ENCODE results near the gene FAM240B. TPM values are rescaled to one million over a fixed set of nuclear protein-coding genes. Genes with fewer than 3 reads are reported as not detected.

The FAM240B gene
- polyA plus RNA-seq, 3 donors: not detected

DNA sequence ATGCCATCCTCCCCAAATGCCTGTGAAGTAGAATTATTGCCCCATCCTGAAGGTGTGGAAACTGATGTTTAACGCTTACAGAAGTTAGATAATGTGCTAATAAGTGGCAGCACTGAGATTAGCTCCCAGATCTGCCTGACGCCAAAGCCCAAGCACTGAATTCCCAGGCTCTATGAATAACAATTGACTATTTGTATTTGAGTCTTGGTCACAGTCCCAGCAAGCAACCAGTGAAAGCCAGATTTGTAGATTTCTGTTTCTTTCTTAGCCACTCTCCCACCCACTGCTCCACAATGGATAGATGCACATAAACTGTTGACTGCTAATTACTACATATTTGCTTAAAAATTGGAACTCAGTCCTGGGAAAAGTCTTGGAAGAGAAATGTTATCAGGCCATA is 34.4 kb downstream of the FAM240B start:
- Histone ChIP-seq H3K27me3 (ENCODE audit: control insufficient read depth in 2 of 2, insufficient read depth in 2 of 2, low read length in 2 of 2) (no peaks in the 10 kb centered on the region), H3K4me2 (replicated peaks; ENCODE audit: extremely low read depth, low read length, poor library complexity, severe bottlenecking) (no peak overlapping the region), H3K79me2 (ENCODE audit: insufficient read depth, low read length) (no peaks in the 10 kb centered on the region), H3K9me3 (replicated peaks in 1 of 2; ENCODE audit: control insufficient read depth in 1 of 2, insufficient read depth in 1 of 2, low read length in 2 of 2) (no peaks in the 10 kb centered on the region), H3K27ac (ENCODE audit: low read depth in 1 of 2, low read length in 2 of 2) (no peak overlapping the region), H4K20me1 (ENCODE audit: insufficient read depth, low read length) (no peaks in the 10 kb centered on the region), H3K4me3 (replicated peaks in 1 of 3; ENCODE audit: low read depth in 2 of 3, low read length in 3 of 3) (no peak overlapping the region), H3K9ac (ENCODE audit: insufficient read depth, low read length, poor library complexity, severe bottlenecking) (no peak overlapping the region), H3K36me3 (replicated peaks in 1 of 2; ENCODE audit: control insufficient read depth in 1 of 2, insufficient read depth in 2 of 2, low read length in 2 of 2) (no peaks in the 10 kb centered on the region), H3K4me1 (ENCODE audit: control insufficient read depth in 1 of 2, insufficient read depth in 2 of 2, low read length in 2 of 2) (no peaks in the 10 kb centered on the region), H2AFZ (ENCODE audit: insufficient read depth, low read depth, low read length, poor library complexity, severe bottlenecking) (no peak overlapping the region)
- Mint-ChIP-seq H3K4me1 (peaks cover 13% of the 10 kb centered on the region), H3K9me3 (peaks cover 0 to 2% (median 0%) of the 10 kb centered on the region in 7 donors), H3K36me3 (no peaks in the 10 kb centered on the region), H3K27me3 (ENCODE audit: low read depth in 3 of 3) (peaks cover 6 to 25% (median 8%) of the 10 kb centered on the region in 3 donors), H3K4me3 (no peak overlapping the region), H3K27ac (no peak overlapping the region)
- DNase-seq: no peak
- 93% methylated on average over 2 of the region's 2 CpGs for WGBS (ENCODE audit: insufficient coverage)
- intact Hi-C loops (cut with micrococcal nuclease): no loop called here
- TF ChIP-seq, protein P1, sequence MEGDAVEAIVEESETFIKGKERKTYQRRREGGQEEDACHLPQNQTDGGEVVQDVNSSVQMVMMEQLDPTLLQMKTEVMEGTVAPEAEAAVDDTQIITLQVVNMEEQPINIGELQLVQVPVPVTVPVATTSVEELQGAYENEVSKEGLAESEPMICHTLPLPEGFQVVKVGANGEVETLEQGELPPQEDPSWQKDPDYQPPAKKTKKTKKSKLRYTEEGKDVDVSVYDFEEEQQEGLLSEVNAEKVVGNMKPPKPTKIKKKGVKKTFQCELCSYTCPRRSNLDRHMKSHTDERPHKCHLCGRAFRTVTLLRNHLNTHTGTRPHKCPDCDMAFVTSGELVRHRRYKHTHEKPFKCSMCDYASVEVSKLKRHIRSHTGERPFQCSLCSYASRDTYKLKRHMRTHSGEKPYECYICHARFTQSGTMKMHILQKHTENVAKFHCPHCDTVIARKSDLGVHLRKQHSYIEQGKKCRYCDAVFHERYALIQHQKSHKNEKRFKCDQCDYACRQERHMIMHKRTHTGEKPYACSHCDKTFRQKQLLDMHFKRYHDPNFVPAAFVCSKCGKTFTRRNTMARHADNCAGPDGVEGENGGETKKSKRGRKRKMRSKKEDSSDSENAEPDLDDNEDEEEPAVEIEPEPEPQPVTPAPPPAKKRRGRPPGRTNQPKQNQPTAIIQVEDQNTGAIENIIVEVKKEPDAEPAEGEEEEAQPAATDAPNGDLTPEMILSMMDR (IDR thresholded peaks at IDR 0.05): no peak

DNA sequence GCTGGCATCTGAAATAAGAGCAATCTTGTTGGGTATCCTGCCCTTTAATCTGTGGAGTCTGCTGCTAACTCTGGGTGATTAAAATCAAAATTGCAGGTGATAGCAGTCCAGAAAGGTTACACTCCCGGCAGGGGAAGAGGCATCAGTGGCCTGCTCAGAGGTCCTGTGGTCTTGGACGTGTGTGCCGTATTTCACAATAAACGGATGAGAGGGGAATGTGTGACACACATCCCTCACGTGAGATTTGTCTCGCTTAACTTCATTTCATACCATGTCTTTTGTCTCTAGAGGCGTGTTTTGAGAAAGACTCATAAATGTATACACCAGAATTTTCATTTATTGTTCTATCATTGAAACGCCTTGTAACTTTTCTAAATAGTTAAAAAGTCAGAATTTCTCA is 36.6 kb downstream of the FAM240B start:
- H3K4me2 ChIP-seq (replicated peaks; ENCODE audit: extremely low read depth, low read length, poor library complexity, severe bottlenecking): no peak overlapping the region
- Mint-ChIP-seq H3K36me3 (no peaks in the 10 kb centered on the region), H3K4me3 (no peak overlapping the region), H3K27ac (no peak overlapping the region), H3K27me3 (ENCODE audit: low read depth in 3 of 3) (peaks cover 0 to 15% (median 9%) of the 10 kb centered on the region in 3 donors), H3K4me1 (peaks cover 13% of the 10 kb centered on the region), H3K9me3 (peaks cover 0 to 6% (median 0%) of the 10 kb centered on the region in 7 donors)
- H4K20me1 ChIP-seq (ENCODE audit: insufficient read depth, low read length): no peaks in the 10 kb centered on the region
- TF ChIP-seq, protein P1 (IDR thresholded peaks at IDR 0.05): no peak
- WGBS (ENCODE audit: insufficient coverage): 78% methylated on average over 1 of the region's 8 CpGs
- intact Hi-C loops (cut with micrococcal nuclease): no loop called here
- H3K9ac ChIP-seq (ENCODE audit: insufficient read depth, low read length, poor library complexity, severe bottlenecking): no peak overlapping the region
- no peak overlapping the region for H2AFZ ChIP-seq (ENCODE audit: insufficient read depth, low read depth, low read length, poor library complexity, severe bottlenecking)
- H3K4me1 ChIP-seq (ENCODE audit: control insufficient read depth in 1 of 2, insufficient read depth in 2 of 2, low read length in 2 of 2): no peaks in the 10 kb centered on the region
- H3K79me2 ChIP-seq (ENCODE audit: insufficient read depth, low read length): no peaks in the 10 kb centered on the region
- no peak overlapping the region for H3K27ac ChIP-seq (ENCODE audit: low read depth in 1 of 2, low read length in 2 of 2)
- no peaks in the 10 kb centered on the region for H3K9me3 ChIP-seq (replicated peaks in 1 of 2; ENCODE audit: control insufficient read depth in 1 of 2, insufficient read depth in 1 of 2, low read length in 2 of 2)
- H3K27me3 ChIP-seq (ENCODE audit: control insufficient read depth in 2 of 2, insufficient read depth in 2 of 2, low read length in 2 of 2): no peaks in the 10 kb centered on the region
- no peak overlapping the region for H3K4me3 ChIP-seq (replicated peaks in 1 of 3; ENCODE audit: low read depth in 2 of 3, low read length in 3 of 3)
- no peaks in the 10 kb centered on the region for H3K36me3 ChIP-seq (replicated peaks in 1 of 2; ENCODE audit: control insufficient read depth in 1 of 2, insufficient read depth in 2 of 2, low read length in 2 of 2)
- DNase-seq: no peak
